Fibroblast of the aortic adventitia (primary cell): ENCODE data around the gene ELOVL6. TPM values are rescaled to one million over a fixed set of nuclear protein-coding genes. Genes with fewer than 3 reads are reported as not detected.
"Not testable (repeated sequence)": the region's sequence is repeated elsewhere in the genome, so short reads cannot be mapped to it uniquely, and the experiment has no call there.

Experiments used
- DNase-seq: peaks from one replicate; pipeline ENCODE4 v3.0.0-alpha.2; 2010; ENCODE audit warnings: low read depth
- H3K4me3 ChIP-seq: 2 replicates; pipeline ENCODE4 v1.5.1; 2011; ENCODE audit warnings: low read depth, mild to moderate bottlenecking, control low read depth, low read length, moderate library complexity
- total RNA-seq: library from RNA; depleted of rRNA; stranded (reverse); fragments of >200 nt; gene quantifications from 2 replicates; pipeline ENCODE4 v1.2.3, GENCODE V29; 2012; ENCODE audit warnings: low replicate concordance
- TF ChIP-seq, protein P1 (sequence below): IDR thresholded peaks from 2 replicates; pipeline ENCODE4 v1.5.1; 2011; ENCODE audit warnings: mild to moderate bottlenecking, low read length, control low read depth, inconsistent platforms; ENCODE audit not compliant: insufficient read depth

ELOVL6 gene
- total RNA-seq, 1 donor = 23.0 TPM

DNA sequence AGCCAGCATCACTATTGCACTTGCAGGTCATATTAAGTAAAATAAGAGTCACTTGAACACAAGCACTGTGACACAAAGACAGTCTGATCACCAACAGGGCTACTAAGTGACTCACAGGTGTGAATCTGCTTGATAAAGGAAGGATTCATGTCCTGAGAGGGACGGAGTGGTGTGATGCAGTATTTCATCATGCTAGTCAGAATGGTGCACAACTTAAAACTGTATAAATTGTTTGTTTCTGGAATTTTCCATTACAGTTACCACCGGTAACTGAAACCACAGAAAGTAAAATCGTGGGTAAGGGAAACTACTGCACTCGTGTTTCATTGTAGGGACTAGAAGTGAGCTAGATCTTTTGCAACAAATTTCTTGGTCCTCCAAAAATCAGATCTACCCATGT is 109.7 kb downstream of the ELOVL6 start:
- peak; percentile 59 for DNase-seq
- no peak overlapping the region for H3K4me3 ChIP-seq
- TF ChIP-seq, protein P1, sequence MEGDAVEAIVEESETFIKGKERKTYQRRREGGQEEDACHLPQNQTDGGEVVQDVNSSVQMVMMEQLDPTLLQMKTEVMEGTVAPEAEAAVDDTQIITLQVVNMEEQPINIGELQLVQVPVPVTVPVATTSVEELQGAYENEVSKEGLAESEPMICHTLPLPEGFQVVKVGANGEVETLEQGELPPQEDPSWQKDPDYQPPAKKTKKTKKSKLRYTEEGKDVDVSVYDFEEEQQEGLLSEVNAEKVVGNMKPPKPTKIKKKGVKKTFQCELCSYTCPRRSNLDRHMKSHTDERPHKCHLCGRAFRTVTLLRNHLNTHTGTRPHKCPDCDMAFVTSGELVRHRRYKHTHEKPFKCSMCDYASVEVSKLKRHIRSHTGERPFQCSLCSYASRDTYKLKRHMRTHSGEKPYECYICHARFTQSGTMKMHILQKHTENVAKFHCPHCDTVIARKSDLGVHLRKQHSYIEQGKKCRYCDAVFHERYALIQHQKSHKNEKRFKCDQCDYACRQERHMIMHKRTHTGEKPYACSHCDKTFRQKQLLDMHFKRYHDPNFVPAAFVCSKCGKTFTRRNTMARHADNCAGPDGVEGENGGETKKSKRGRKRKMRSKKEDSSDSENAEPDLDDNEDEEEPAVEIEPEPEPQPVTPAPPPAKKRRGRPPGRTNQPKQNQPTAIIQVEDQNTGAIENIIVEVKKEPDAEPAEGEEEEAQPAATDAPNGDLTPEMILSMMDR = no peak

DNA sequence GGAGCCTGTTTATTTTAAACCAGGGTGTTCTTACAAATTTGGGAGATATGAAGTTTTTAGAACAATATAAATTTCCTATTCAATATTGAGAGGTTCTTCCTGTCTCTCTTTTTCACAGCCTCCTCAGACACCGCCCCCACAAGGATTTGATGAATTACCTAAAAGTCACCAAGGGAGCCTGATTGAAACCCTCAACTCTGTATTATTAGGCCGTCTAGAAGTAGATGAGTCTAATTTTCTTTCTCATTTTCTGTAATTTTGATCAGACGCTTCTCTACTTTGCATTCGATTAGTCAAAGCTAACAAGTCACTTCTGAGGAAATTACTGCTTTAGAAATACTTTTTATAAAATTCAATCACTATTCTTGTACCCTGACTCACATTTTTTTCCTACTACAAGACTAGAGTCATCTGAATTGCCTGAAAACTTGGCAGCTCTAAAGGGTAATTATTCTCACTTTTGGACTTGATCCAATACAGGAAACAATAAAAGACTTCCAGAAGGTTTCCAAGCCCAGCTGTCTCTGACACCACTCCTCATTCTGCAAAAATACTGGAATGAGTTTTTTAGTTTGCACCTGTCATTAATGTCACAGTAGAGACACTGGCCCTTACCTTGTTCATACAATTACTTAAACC is 111.2 kb downstream of the ELOVL6 start:
- peak; percentile 91 for DNase-seq
- H3K4me3 ChIP-seq = no peak overlapping the region
- TF ChIP-seq, protein P1 = no peak

DNA sequence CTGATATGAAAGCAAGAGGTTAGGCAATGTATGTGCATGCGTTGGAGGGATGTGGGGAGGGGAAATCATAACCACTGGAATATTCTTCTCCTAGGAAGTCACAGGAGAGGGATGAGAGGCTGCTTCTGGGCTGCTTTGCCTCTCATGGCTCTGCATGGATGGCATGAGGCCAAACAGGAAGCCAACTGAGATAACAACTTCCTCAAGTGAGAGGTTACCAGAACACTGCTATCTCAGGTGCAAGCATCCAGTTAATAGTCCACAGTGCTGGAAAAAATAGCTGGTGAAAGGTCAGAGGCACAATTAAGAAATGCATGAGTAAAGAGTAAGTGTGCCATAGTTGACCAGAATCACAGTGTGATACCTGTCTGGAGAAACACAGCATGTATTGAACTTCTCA is 113.3 kb downstream of the ELOVL6 start:
- TF ChIP-seq, protein P1 = no peak
- DNase-seq = peak; percentile 45
- H3K4me3 ChIP-seq = no peak overlapping the region

DNA sequence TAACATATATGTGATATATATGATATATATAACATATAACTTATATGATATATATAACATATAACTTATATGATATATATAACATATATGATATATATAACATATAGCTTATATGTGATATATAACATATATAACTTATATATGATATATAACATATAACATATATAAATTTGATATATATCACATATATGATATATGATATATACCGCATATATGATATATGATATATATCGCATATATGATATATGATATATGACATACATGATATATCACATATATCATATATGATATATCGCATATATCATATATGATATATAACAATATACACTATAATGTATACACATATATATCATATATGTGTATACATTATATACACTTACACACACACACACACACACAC is 114.3 kb downstream of the ELOVL6 start:
- no peak overlapping the region for H3K4me3 ChIP-seq
- no peak for DNase-seq
- TF ChIP-seq, protein P1 = no peak

DNA sequence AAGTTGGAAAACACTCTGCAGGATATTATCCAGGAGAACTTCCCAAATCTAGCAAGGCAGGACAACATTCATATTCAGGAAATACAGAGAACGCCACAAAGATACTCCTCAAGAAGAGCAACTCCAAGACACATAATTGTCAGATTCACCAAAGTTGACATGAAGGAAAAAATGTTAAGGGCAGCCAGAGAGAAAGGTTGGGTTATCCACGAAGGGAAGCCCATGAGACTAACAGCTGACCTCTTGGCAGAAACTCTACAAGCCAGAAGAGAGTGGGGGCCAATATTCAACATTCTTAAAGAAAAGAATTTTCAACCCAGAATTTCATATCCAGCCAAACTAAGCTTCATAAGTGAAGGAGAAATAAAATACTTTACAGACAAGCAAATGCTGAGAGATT is 120.3 kb downstream of the ELOVL6 start:
- DNase-seq, H3K4me3 ChIP-seq: not testable (repeated sequence)

DNA sequence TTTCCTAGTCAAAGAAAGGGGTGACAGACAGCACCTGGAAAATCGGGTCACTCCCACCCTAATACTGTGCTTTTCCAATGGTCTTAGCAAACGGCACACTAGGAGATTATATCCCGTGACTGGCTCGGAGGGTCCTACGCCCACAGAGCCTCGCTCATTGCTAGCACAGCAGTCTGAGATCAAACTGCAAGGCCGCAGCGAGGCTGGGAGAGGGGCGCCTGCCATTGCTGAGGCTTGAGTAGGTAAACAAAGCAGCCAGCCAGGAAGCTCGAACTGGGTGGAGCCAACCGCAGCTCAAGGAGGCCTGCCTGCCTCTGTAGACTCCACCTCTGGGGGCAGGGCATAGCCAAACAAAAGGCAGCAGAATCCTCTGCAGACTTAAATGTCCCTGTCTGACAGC is 121.6 kb downstream of the ELOVL6 start:
- not testable (repeated sequence) for H3K4me3 ChIP-seq, DNase-seq

DNA sequence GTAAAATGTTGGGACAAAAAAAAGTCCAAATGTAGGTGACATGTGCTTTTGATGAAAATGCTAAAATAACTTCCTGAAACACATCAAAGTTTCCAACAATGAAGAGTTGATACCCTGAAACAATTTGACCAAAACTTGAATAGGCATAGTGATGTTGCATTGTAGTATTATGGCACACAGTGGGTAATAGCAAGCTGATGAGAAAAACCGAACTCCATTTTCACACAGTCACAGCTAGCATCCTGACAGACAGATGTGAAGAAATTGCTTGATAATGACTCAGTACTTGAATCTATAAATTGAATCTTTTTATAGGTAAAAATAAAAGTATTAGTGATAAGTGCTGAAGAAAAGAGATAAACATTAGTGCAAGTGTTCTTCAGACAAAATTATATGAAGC is 122.5 kb downstream of the ELOVL6 start:
- DNase-seq = no peak
- no peak overlapping the region for H3K4me3 ChIP-seq
- TF ChIP-seq, protein P1 = no peak

DNA sequence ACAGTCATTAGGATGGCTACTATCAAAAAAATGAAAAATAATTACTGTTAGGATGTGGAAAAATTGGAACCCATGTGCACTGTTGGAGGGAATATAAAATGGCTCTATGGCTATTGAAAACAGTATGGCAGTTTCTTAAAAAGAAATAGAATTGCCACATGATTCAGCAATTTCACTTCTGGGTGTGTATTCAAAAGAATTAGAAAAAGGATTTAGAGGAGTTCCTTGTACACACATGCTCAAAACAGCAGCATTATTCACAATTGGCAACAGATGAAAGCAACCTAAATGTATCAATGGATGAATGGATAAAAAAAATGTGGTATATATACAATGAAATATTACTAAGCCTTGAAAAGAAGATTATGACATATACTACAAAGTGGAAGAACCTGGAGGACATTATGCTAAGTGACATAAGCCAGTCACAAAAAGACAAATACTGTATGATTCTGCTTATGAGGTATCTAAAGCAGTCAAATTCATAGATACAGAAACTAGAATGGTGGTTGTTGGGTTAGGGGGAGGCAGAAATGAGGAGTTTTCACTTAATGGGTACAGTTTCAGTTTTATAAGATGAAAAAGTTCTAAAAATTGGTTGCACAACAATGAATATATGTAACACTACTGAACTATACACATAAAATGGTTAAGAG is 123.2 kb downstream of the ELOVL6 start:
- no peak overlapping the region for H3K4me3 ChIP-seq
- TF ChIP-seq, protein P1 = no peak
- DNase-seq = no peak
